Parathyroid adenoma (tissue), 2 donors: Measurements from ENCODE around the gene PLOD1.

Source experiments
- H2AFZ ChIP-seq: fragments of 300-600 bp; sonication (generic); one replicate; pipeline ENCODE4 v1.7.0; 2017; ENCODE audit warnings: antibody characterized with exemption, mild to moderate bottlenecking
- H3K27ac ChIP-seq: fragments of 300-600 bp; sonication (generic); one replicate; pipeline ENCODE4 v1.7.0; 2017
- H3K27me3 ChIP-seq: fragments of 300-600 bp; sonication (generic); one replicate; pipeline ENCODE4 v1.7.0; 2017; ENCODE audit warnings: low read length; ENCODE audit not compliant: control insufficient read depth, insufficient read depth
- H3K36me3 ChIP-seq: fragments of 300-600 bp; sonication (generic); one replicate; pipeline ENCODE4 v1.7.0; 2017; ENCODE audit warnings: low read length; ENCODE audit not compliant: control insufficient read depth, insufficient read depth
- H3K4me1 ChIP-seq: fragments of 300-600 bp; sonication (generic); one replicate; pipeline ENCODE4 v1.7.0; 2017; ENCODE audit warnings: control low read depth
- H3K4me2 ChIP-seq: fragments of 300-600 bp; sonication (generic); one replicate; pipeline ENCODE4 v1.7.0; 2017; ENCODE audit warnings: low read length
- H3K4me3 ChIP-seq: fragments of 300-600 bp; sonication (generic); one replicate; pipeline ENCODE4 v1.7.0; 2017; ENCODE audit warnings: low read depth, low read length
- H3K79me2 ChIP-seq: fragments of 300-600 bp; sonication (generic); one replicate; pipeline ENCODE4 v1.7.0; 2017; ENCODE audit warnings: control low read depth
- H3K9ac ChIP-seq: fragments of 300-600 bp; sonication (generic); one replicate; pipeline ENCODE4 v1.7.0; 2017; ENCODE audit warnings: mild to moderate bottlenecking
- H3K9me3 ChIP-seq: fragments of 300-600 bp; sonication (generic); one replicate; pipeline ENCODE4 v1.7.0; 2017; ENCODE audit warnings: low read length; ENCODE audit not compliant: control insufficient read depth
- CTCF ChIP-seq: fragments of 300-600 bp; sonication (generic); IDR thresholded peaks from one replicate; pipeline ENCODE4 v1.7.0; 2017; ENCODE audit warnings: antibody characterized with exemption, mild to moderate bottlenecking
- donor health status: primary hyperparathyroidism.

The PLOD1 gene

GRCh38 chr1:11989669-11990068 lies 55.2 kb downstream of the PLOD1 start:
- Histone ChIP-seq H3K4me1 (no peaks in the 10 kb centered on the region), H3K36me3 (no peaks in the 10 kb centered on the region), H3K9me3 (no peaks in the 10 kb centered on the region), H3K4me2 (no peak overlapping the region), H2AFZ (no peak overlapping the region), H3K9ac (no peak overlapping the region), H3K27ac (no peak overlapping the region), H3K27me3 (no peaks in the 10 kb centered on the region), H3K4me3 (no peak overlapping the region), H3K79me2 (peaks cover 7% of the 10 kb centered on the region)
- no peak for TF ChIP-seq CTCF

GRCh38 chr1:11990303-11991032 lies 56.0 kb downstream of the PLOD1 start:
- Histone ChIP-seq H3K4me2 (no peak overlapping the region), H3K27ac (no peak overlapping the region), H3K9ac (no peak overlapping the region), H3K79me2 (peaks cover 7% of the 10 kb centered on the region), H3K4me3 (no peak overlapping the region), H3K9me3 (no peaks in the 10 kb centered on the region), H2AFZ (no peak overlapping the region), H3K27me3 (no peaks in the 10 kb centered on the region), H3K36me3 (no peaks in the 10 kb centered on the region), H3K4me1 (no peaks in the 10 kb centered on the region)
- no peak for TF ChIP-seq CTCF

GRCh38 chr1:11991969-11992676 lies 57.6 kb downstream of the PLOD1 start:
- no peak overlapping the region for H2AFZ ChIP-seq
- no peak overlapping the region for H3K4me2 ChIP-seq
- H3K27me3 ChIP-seq = no peaks in the 10 kb centered on the region
- H3K4me3 ChIP-seq = no peak overlapping the region
- no peaks in the 10 kb centered on the region for H3K9me3 ChIP-seq
- no peaks in the 10 kb centered on the region for H3K36me3 ChIP-seq
- TF ChIP-seq CTCF = no peak
- H3K27ac ChIP-seq = no peak overlapping the region
- H3K4me1 ChIP-seq = no peaks in the 10 kb centered on the region
- no peak overlapping the region for H3K9ac ChIP-seq
- no peaks in the 10 kb centered on the region for H3K79me2 ChIP-seq

GRCh38 chr1:11997081-11997850 lies 62.7 kb downstream of the PLOD1 start:
- H3K4me1 ChIP-seq = no peaks in the 10 kb centered on the region
- no peaks in the 10 kb centered on the region for H3K79me2 ChIP-seq
- no peak overlapping the region for H3K9ac ChIP-seq
- H3K4me3 ChIP-seq = no peak overlapping the region
- H2AFZ ChIP-seq = no peak overlapping the region
- H3K9me3 ChIP-seq = no peaks in the 10 kb centered on the region
- no peak overlapping the region for H3K4me2 ChIP-seq
- no peak for TF ChIP-seq CTCF
- no peaks in the 10 kb centered on the region for H3K27me3 ChIP-seq
- no peak overlapping the region for H3K27ac ChIP-seq
- no peaks in the 10 kb centered on the region for H3K36me3 ChIP-seq
